CD4-positive, alpha-beta T cell treated with Interleukin-10 for 1 hour (primary cell): ENCODE results near the gene TBC1D17.
A peak's percentile ranks its signal among the peaks of the same experiment; 100 is the strongest.

ENCODE experiments used
- DNase-seq: peaks from one replicate; pipeline ENCODE4 v3.0.0-alpha.2; 2020

TBC1D17 gene

GRCh38 chr19:49862391-49863253, 14.9 kb upstream of the TBC1D17 start:
- DNase-seq = no peak

- no peak for DNase-seq
These were observed 14.1 kb upstream of the TBC1D17 start for GRCh38 chr19:49863254-49863934.

GRCh38 chr19:49863935-49864320, 13.6 kb upstream of the TBC1D17 start:
- DNase-seq = no peak

DNA sequence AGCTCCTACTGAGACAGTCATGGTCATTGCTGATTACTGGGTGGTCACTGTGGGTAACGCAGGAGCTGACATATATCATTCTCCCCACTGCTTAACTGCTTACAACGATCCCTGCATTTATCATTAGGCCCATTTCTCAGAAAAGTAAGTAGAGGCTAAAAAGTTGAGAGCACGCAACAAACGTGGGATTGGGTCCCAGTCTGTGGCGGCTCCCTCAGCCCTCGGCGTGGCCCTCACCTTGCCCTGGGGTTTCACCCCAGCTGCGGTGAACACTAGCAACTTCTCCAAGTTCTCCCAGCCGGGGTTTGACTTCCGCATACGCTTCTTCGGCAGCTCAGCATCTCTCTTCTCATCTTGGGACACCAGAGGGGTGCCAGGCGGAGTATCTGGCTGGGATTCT, 12.6 kb upstream of the TBC1D17 start:
- no peak for DNase-seq

DNA sequence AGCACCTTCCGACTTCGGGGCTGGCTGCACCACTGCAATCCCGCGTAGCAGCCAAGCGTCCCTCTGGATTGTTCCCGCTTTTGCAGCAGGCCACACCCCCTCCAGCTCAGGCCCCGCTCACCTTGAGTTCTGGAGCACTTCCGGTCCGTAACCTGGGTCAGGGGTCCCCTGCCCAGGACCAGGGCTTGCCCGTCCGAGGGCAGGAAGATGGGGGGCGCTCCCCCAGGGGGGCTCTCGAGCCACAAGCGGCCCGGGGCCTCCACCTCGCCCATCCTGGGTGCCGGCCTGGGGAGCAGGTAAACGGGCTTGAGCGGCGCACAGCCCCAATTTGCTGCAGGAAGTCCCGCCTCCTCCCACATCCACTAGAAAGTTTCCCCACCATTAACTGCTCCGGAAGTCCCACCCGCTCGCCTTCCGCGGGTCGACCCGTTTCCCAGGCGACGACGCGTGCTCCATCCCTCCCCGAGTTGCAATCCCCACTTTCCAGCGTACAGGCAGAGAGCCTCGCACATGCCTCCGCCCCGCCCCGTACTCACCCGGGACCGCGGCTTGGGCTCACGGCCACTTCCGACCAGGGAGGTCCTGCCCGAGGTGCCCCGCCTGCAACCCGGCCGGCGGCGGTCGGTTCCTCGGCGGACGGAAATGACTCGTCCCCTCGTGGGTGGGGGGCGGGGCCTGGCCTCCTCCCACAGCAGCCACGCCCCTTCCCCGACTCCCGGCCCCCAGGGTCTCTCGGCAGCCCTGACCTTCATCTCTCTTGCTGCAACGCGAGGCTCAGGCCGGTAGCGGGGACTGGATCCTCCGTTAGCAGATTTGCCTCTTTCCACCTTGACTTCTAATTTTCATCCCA, 10.3 kb upstream of the TBC1D17 start, which contains the start of gene PNKP:
Gene PNKP, minus strand, starts transcription at position 644 of the 850 bp plus-strand sequence. Its CDS starts 372 bp downstream, at position 272.
- DNase-seq = peak; percentile 89

- DNase-seq = no peak
These were observed 8.5 kb upstream of the TBC1D17 start for GRCh38 chr19:49869009-49869483.

DNA sequence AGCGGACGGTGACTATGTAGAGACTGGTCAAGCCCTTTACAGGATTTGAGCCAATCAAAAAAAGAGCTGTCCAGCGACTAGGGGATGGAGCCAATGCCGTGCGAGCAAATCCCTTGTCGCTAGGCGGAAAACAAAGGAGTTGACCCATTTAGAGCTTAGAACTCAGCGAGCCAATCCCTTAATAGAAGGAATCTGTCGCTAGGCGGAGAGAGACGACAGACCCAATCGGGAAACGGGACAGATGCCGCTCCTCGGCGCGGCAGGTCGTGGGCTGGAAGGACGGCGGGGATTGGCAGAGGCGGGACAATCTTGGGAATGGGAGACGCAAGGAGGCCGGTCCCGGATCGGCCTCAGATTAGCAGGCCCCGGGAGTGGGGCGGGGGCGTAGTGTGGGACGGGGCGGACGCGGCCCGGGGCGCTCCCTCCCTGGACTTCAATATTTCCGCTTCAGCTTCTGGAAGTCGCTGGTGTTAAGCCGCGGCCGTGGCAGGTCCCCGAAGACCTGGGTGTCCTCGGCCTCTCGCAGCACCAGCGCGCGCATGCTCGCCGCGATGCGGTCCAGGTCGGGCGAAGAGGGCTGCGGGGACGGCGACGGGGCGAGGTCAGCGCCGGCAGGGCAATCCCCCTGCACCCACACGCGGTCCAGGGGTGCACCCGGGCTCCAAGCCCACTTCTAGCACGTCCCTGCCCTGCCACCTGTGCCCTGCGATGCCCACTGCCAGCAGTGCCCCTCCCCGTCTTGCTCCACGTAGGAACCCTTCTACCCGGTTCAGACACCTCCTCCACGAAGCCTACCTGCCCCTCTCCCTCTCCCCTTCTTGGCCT, 7.8 kb upstream of the TBC1D17 start:
- peak; percentile 98 for DNase-seq

GRCh38 chr19:49870309-49870901, 7.1 kb upstream of the TBC1D17 start:
- no peak for DNase-seq

DNA sequence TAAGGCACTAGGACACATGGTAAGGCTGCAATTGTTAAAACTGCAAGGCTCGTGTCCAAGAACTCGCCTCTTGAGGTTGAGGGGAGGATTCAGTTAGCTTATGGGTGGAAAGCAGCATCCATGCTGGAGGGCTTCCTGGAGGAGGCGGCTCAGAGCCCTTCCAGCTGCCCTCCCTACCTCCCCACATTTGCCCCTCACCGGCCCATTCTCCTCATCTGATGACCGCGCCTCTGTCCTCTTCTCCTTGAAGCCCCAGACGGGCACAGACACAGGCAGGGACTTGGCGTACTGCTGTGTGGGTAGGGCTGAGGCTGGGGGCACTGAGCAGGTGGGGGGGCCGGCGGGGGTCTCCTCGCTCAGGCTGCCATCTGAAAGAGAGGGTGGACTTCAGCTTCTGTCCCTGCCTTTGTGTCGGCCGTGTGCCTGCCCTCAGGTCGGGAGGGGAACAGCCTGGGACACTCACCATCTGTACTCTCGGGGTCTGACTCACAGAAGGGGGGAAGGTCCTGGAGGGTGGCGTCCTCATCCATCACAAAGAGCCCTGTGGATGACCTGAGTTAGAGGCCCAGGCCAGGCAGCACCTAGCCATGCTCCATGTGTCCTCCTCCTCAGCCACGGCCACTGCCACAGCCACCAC, 6.0 kb upstream of the TBC1D17 start:
- no peak for DNase-seq

DNA sequence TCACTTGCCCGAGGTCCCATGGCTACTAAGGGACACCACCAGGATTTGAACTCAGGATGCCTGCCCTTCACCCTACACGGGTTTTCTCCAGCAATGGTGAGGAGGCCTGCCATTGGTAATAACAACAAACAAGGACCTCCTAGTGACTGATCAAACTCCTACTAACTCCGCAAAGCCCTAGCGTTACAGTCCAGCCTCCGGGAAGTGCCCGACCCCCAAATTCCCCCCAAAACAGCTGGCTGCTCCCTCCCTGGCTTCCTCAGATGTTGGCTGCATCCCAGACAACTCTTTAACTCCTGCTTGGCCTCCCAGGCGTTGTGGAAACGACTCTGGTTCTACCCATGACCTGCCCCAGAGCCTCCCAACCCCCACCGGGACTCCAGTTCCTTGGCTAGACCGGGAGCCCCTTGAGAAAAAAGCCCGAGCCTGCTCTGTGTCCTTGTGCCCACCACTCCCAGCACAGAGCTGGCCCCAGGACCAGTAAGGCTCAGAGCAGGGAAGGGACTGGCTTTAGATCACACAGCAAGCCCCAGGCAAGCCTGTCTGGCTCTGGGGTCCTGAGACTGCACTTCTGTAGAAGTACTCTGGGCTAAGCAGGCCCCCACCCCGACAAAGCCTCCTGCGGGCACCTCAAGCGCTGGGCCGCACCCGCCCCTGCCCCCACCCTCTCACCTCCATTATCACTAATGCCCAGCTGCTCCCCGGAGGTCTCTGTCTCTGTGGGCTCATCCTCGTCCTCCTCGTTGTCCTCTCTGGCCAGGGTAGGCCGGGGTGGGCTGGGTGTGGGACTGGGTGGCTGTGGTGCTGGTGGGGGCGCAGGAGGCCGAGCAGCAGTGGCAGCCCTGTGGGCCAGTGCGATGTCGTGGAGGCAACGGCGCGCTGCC, 5.0 kb upstream of the TBC1D17 start:
- DNase-seq = no peak

DNA sequence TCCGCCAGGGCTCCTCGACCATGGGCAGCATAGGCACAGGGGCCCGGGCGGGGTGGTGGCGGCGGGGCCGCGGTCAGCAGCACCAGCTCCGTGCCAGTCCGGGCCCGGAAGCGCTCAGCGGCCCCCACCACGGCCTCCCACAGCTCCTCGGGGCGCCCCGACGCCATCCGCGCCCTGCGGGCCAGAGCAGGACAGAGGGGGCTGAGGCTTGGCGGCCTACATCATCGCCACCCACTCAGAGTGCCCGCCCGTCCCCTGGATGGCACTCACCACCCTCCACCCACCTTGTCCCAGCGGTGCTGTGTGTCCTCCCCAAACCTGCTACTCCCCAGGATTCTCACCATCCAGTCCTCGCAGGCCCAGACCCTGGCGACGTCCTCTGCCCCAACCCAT, 4.4 kb upstream of the TBC1D17 start:
- no peak for DNase-seq

GRCh38 chr19:49873834-49874233, 3.7 kb upstream of the TBC1D17 start:
- DNase-seq = no peak

DNA sequence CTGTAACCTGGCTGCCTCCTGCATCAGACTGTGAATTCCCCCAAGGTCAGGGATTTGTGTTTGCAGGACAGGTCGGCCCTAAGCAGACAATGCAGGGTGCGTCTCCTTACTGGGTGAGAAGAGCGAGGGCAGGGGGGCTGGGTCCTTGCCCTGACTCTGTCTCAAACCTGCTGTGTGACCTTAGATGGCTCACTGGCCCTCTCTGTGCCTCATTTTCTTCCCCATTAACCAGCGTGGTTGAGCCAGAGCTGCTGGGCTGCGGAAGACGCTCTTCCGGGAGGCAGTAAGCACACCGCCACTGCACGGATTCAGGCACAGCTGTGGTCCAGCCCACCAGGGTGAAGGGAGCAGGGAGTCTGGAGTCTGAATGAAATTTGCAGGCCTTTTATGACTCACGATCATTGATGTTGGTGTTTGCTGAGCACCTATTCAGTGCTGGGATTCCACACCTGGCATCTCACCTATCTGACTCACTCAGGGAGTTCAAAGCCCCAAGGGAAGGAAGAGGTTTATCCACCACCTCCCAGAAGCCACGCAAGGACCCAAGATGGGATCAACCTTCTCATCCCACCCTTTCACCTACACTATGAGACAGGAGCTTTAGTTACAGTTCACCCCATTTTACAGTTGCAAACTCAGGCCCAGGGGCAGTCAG, 2.9 kb upstream of the TBC1D17 start:
- no peak for DNase-seq

DNA sequence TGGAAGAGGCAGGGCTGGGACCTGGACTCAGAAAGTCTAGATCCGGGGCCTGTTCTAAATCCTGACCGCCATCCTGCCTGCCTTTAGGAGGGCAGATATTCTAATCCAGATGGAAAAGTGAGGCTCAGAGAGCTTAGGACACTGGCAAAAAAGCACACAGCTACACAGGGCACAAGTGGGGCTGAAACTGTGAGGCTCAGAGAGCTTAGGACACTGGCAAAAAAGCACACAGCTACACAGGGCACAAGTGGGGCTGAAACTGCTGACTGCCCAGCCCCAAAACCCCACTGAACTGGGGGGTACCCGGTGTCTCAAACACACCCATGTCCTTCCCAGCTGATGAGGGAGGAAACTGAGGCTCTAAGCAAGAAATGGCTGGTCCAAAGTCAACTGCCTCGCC, 2.3 kb upstream of the TBC1D17 start:
- no peak for DNase-seq

GRCh38 chr19:49875857-49876421, 1.6 kb upstream of the TBC1D17 start:
- DNase-seq = peak; percentile 68

DNA sequence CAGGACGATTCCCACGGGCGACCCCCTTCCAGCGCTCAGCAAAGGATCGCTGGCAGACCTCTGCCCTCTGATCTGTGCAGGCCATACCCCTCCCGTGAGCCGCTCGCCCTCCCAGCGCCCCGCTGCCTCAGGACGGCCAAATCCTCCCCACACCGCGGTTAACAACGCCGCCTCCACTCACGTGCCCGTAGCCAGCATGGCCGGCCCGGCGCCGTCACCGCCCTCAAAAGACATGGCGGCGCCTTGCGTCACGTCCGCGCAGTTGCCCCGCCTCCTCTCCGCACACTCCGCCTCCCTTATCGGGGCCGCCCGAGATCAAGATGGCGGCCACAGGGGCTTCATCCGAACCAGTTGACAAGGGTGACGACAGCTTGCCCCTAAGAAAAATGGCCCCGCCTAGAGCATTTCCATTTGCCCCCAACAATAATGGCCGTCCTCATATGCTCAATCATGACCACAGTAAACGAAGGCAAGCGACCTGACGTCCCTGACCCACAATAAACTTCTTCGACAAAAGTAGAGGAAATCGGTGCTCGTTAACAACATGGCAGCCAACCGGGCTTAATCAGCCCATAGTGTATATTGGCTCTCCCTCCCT, 981 bp upstream of the TBC1D17 start:
- peak; percentile 99 for DNase-seq

- DNase-seq = peak; percentile 99
These were observed 609 bp downstream of the TBC1D17 start for GRCh38 chr19:49877879-49878743.

- DNase-seq = no peak
These were observed 1.2 kb downstream of the TBC1D17 start for GRCh38 chr19:49878744-49879070.
